ENCODE results near the gene HEG1.
A peak's percentile ranks its signal among the peaks of the same experiment; 100 is the strongest.

The HEG1 gene

DNA sequence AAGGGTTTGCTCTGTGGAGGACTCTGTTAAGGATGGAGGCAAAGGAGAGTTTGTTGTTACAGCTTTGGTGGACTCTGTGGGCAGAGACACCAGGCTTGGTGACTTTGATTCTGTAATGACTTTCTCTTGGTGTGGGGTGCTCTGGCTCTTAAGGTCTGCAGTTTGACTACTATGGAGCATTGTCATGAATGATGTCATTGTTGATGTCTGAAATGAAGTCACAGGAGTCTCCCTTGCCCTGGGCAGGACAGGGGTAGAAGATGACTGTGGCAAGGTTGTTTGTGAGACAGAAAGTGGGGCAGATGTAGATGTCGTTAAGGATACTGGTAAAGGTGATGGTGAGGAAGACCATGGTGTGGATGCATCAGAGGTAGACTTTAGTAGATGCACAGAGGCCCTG is 42.7 kb downstream of the HEG1 start:
- peaks cover 15% of the 10 kb centered on the region for H3K4me1 ChIP-seq (ENCODE audit: control insufficient read depth, insufficient read depth, low read length, unreplicated experiment)
- H3K36me3 ChIP-seq (ENCODE audit: insufficient read depth, low read length) = peaks cover 66% of the 10 kb centered on the region
- H3K4me3 ChIP-seq (ENCODE audit: low read depth, low read length) = no peak overlapping the region
- H2AFZ ChIP-seq (ENCODE audit: low read length, unreplicated experiment) = no peak overlapping the region
- no peaks in the 10 kb centered on the region for H3K79me2 ChIP-seq (ENCODE audit: control insufficient read depth, insufficient read depth, low read length, unreplicated experiment)
- peak overlapping the region; percentile 55; the same call in 1 of the 2 replicates for H3K27ac ChIP-seq (ENCODE audit: low read depth, low read length)
- H3K27me3 ChIP-seq (ENCODE audit: insufficient read depth, low read length) = no peaks in the 10 kb centered on the region

DNA sequence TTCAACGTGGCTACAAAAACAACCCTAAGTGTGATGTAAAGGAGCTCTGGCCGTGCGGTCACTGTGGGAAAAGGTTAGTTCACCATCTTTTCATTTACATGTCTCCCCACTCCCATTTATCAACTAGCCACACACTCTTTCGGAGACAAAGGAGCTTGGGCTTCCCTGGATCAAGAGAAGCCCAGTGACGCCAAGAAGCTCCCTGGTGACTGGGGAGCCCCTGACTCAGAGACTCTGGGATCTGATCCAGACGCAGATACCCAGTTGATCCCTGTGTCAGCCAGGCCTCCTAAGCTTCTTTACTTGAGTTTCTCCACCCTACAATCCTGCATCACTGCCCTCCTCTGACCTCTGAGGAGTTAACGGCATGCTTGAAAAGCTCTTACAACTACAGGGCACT is 43.9 kb downstream of the HEG1 start:
- no peak overlapping the region for H3K4me3 ChIP-seq (ENCODE audit: low read depth, low read length)
- H3K27ac ChIP-seq (ENCODE audit: low read depth, low read length) = peak overlapping the region; percentile 64
- H2AFZ ChIP-seq (ENCODE audit: low read length, unreplicated experiment) = no peak overlapping the region
- H3K4me1 ChIP-seq (ENCODE audit: control insufficient read depth, insufficient read depth, low read length, unreplicated experiment) = peaks cover 15% of the 10 kb centered on the region
- H3K79me2 ChIP-seq (ENCODE audit: control insufficient read depth, insufficient read depth, low read length, unreplicated experiment) = no peaks in the 10 kb centered on the region
- peaks cover 72% of the 10 kb centered on the region for H3K36me3 ChIP-seq (ENCODE audit: insufficient read depth, low read length)
- no peaks in the 10 kb centered on the region for H3K27me3 ChIP-seq (ENCODE audit: insufficient read depth, low read length)

DNA sequence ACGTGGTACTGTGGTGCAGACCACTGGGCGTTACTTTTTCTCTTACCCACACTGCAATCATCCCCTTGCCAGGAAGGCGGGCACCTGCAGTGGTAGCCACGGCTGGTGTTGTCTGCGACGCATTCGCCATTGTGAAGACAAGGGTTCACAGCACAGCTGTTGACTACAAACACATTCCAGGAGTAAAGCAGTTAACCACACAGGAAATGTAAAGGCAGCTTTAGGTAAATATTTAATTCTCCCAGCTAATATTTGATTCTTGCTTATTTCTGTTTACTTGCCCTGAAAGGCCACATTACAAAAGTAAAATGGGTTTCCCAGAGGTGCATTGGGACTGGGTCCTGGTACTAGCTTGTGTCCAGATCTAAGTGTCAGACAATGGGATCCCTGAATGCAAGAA is 45.4 kb downstream of the HEG1 start:
- Histone ChIP-seq H3K79me2 (ENCODE audit: control insufficient read depth, insufficient read depth, low read length, unreplicated experiment) (no peaks in the 10 kb centered on the region), H3K4me1 (ENCODE audit: control insufficient read depth, insufficient read depth, low read length, unreplicated experiment) (peaks cover 26% of the 10 kb centered on the region), H3K27me3 (ENCODE audit: insufficient read depth, low read length) (no peaks in the 10 kb centered on the region), H3K36me3 (ENCODE audit: insufficient read depth, low read length) (peaks cover 75% of the 10 kb centered on the region), H3K4me3 (ENCODE audit: low read depth, low read length) (no peak overlapping the region), H3K27ac (ENCODE audit: low read depth, low read length) (no peak overlapping the region), H2AFZ (ENCODE audit: low read length, unreplicated experiment) (no peak overlapping the region)

DNA sequence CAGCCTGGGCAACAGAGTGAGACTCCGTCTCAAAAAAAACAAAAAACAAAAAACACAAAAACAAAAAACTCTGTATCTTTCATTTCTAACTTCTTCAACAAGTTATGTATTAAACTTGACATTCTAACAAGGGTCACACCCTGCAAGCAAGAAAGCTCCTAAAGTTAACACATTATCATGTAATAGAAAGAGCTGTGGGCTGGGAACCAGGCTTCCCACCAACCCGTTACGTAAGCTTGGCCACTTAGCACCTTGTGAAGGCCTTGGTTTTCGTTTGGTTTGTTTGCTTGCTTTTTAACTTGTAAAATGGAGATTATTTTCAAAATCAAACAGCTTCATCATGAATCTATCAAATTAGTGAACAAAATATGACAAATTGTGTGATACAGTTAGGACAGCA is 47.0 kb downstream of the HEG1 start:
- H3K4me1 ChIP-seq (ENCODE audit: control insufficient read depth, insufficient read depth, low read length, unreplicated experiment) = peaks cover 42% of the 10 kb centered on the region
- peaks cover 75% of the 10 kb centered on the region for H3K36me3 ChIP-seq (ENCODE audit: insufficient read depth, low read length)
- H3K4me3 ChIP-seq (ENCODE audit: low read depth, low read length) = no peak overlapping the region
- no peaks in the 10 kb centered on the region for H3K79me2 ChIP-seq (ENCODE audit: control insufficient read depth, insufficient read depth, low read length, unreplicated experiment)
- no peak overlapping the region for H3K27ac ChIP-seq (ENCODE audit: low read depth, low read length)
- H3K27me3 ChIP-seq (ENCODE audit: insufficient read depth, low read length) = no peaks in the 10 kb centered on the region
- H2AFZ ChIP-seq (ENCODE audit: low read length, unreplicated experiment) = no peak overlapping the region

DNA sequence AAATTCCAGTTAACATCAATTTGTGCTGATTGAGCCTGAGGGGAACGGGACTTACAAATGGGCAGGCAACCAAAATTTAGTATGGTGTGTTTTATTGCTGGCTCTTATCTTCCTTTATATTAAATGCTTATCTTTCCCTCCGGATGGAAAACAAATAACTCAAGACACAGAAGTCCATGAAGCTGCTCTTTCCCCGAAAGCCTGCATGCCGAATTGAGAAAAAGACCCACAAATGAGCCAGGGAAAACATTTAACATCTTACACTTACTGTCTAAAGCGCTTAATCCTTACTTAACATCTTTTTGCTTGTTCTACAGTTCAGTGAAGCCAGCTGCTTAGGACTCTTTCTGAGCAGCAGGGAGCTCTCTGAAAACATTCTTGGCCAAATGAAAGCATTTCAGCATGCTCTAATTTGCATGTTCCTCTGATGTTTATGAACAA is 49.5 kb downstream of the HEG1 start:
- no peak overlapping the region for H3K27ac ChIP-seq (ENCODE audit: low read depth, low read length)
- H3K4me1 ChIP-seq (ENCODE audit: control insufficient read depth, insufficient read depth, low read length, unreplicated experiment) = peaks cover 28% of the 10 kb centered on the region
- H3K79me2 ChIP-seq (ENCODE audit: control insufficient read depth, insufficient read depth, low read length, unreplicated experiment) = no peaks in the 10 kb centered on the region
- H3K36me3 ChIP-seq (ENCODE audit: insufficient read depth, low read length) = peaks cover 72% of the 10 kb centered on the region
- no peak overlapping the region for H2AFZ ChIP-seq (ENCODE audit: low read length, unreplicated experiment)
- H3K4me3 ChIP-seq (ENCODE audit: low read depth, low read length) = no peak overlapping the region
- H3K27me3 ChIP-seq (ENCODE audit: insufficient read depth, low read length) = no peaks in the 10 kb centered on the region

DNA sequence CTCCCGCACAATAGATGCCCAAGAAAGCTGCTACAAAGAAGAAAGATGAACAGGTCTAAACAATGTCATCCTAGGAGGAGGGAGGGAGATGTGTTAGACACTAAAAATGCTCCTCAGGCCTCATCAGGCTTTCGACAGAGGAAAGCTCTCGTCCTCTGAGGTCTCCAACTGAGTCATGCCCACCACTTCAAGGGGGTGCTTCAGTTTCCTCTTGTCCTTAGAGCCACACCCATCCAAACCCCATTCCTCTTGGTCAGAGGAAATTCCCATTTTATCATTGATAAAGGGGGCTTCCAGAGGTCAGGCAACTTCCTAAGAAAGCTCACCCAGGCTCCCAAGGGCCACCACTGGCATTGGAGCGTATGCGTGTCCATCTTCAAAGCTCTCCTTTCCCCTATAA is 50.1 kb downstream of the HEG1 start:
- H3K27me3 ChIP-seq (ENCODE audit: insufficient read depth, low read length) = no peaks in the 10 kb centered on the region
- H3K79me2 ChIP-seq (ENCODE audit: control insufficient read depth, insufficient read depth, low read length, unreplicated experiment) = no peaks in the 10 kb centered on the region
- H3K36me3 ChIP-seq (ENCODE audit: insufficient read depth, low read length) = peaks cover 65% of the 10 kb centered on the region
- no peak overlapping the region for H2AFZ ChIP-seq (ENCODE audit: low read length, unreplicated experiment)
- peaks cover 27% of the 10 kb centered on the region for H3K4me1 ChIP-seq (ENCODE audit: control insufficient read depth, insufficient read depth, low read length, unreplicated experiment)
- no peak overlapping the region for H3K27ac ChIP-seq (ENCODE audit: low read depth, low read length)
- H3K4me3 ChIP-seq (ENCODE audit: low read depth, low read length) = no peak overlapping the region

DNA sequence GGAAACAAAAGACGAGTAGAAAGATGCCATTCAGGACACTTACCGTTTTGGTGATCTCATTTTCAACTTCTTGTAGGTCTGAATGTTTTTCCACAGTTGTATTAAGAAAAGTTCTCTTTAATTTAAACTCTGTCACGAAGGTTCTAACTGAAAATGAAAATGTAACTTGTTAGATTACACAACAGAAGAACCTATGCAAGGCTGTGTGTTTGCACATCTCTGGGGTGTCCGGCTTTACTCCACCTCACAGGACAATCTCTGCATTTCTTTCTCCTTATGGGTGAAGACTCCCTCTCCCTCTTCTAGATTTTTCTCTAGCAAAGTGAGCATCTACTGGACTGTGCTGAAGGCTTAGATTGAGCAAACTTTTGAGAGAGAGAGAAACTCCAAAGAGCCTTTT is 50.6 kb downstream of the HEG1 start:
- Histone ChIP-seq H3K27me3 (ENCODE audit: insufficient read depth, low read length) (no peaks in the 10 kb centered on the region), H3K4me1 (ENCODE audit: control insufficient read depth, insufficient read depth, low read length, unreplicated experiment) (peaks cover 27% of the 10 kb centered on the region), H3K4me3 (ENCODE audit: low read depth, low read length) (no peak overlapping the region), H3K27ac (ENCODE audit: low read depth, low read length) (peak overlapping the region; percentile 22; the same call in 1 of the 2 replicates), H3K79me2 (ENCODE audit: control insufficient read depth, insufficient read depth, low read length, unreplicated experiment) (no peaks in the 10 kb centered on the region), H3K36me3 (ENCODE audit: insufficient read depth, low read length) (peaks cover 62% of the 10 kb centered on the region), H2AFZ (ENCODE audit: low read length, unreplicated experiment) (no peak overlapping the region)

DNA sequence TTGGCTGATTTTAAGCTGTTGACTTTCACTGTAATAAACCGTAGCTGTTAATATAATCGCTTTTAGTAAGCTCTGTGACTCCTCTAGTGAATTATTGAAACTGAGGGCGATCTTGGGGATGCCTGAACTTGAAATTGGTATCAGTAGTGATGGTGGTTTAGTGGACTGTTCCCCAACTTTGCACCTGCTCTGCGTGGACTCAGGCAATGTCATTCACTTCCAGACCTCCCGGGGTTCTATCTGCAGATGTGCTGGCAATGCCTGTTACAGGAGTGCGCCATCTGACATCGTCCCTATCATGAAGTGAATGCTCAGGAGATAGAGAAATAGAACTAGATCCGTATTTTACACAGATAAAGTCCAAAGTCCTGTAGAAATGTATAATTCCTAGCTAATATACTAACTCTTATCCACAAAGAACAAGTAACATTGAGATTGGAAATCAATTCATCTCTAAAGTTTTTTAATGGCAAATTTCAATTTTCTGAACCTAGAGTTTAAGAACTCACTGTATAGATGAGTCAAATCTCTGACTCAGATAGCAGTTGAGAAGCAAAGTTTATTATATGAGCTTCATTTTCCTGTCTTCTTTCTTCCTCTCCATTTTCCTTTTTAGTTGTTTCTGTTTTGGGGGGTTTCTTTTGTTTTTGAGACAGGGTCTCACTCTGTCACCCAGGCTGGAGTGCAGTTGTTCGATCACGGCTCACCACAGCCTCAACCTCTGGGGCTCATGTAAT is 51.8 kb downstream of the HEG1 start:
- no peak overlapping the region for H3K27ac ChIP-seq (ENCODE audit: low read depth, low read length)
- H3K79me2 ChIP-seq (ENCODE audit: control insufficient read depth, insufficient read depth, low read length, unreplicated experiment) = no peaks in the 10 kb centered on the region
- peaks cover 27% of the 10 kb centered on the region for H3K4me1 ChIP-seq (ENCODE audit: control insufficient read depth, insufficient read depth, low read length, unreplicated experiment)
- H3K27me3 ChIP-seq (ENCODE audit: insufficient read depth, low read length) = no peaks in the 10 kb centered on the region
- H3K4me3 ChIP-seq (ENCODE audit: low read depth, low read length) = no peak overlapping the region
- peaks cover 60% of the 10 kb centered on the region for H3K36me3 ChIP-seq (ENCODE audit: insufficient read depth, low read length)
- H2AFZ ChIP-seq (ENCODE audit: low read length, unreplicated experiment) = no peak overlapping the region

DNA sequence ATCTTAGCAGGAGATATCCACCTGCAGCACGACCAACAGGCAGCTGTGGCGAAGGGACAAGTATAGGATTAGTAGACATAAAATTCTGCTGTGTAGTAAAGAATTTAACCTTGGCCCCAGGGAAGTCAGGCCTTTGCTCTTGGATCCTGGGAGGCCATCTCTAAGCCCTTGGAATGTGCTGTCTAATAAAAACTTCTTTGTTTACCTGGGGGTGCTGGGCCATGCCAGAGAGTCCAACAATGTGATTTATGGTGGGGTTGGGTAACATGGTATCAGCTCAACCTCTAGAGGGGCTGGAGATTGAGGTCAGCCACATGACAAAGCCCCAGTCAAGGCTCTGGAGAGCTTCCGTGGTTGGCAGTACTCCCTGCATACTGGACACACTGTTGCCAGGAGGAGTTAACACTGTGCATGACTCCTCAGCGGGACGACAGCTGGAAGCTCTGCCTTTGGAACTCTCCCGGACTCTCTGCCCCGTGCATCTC is 52.4 kb downstream of the HEG1 start:
- peaks cover 27% of the 10 kb centered on the region for H3K4me1 ChIP-seq (ENCODE audit: control insufficient read depth, insufficient read depth, low read length, unreplicated experiment)
- no peaks in the 10 kb centered on the region for H3K79me2 ChIP-seq (ENCODE audit: control insufficient read depth, insufficient read depth, low read length, unreplicated experiment)
- H3K36me3 ChIP-seq (ENCODE audit: insufficient read depth, low read length) = peaks cover 54% of the 10 kb centered on the region
- no peaks in the 10 kb centered on the region for H3K27me3 ChIP-seq (ENCODE audit: insufficient read depth, low read length)
- H2AFZ ChIP-seq (ENCODE audit: low read length, unreplicated experiment) = no peak overlapping the region
- no peak overlapping the region for H3K4me3 ChIP-seq (ENCODE audit: low read depth, low read length)
- no peak overlapping the region for H3K27ac ChIP-seq (ENCODE audit: low read depth, low read length)

DNA sequence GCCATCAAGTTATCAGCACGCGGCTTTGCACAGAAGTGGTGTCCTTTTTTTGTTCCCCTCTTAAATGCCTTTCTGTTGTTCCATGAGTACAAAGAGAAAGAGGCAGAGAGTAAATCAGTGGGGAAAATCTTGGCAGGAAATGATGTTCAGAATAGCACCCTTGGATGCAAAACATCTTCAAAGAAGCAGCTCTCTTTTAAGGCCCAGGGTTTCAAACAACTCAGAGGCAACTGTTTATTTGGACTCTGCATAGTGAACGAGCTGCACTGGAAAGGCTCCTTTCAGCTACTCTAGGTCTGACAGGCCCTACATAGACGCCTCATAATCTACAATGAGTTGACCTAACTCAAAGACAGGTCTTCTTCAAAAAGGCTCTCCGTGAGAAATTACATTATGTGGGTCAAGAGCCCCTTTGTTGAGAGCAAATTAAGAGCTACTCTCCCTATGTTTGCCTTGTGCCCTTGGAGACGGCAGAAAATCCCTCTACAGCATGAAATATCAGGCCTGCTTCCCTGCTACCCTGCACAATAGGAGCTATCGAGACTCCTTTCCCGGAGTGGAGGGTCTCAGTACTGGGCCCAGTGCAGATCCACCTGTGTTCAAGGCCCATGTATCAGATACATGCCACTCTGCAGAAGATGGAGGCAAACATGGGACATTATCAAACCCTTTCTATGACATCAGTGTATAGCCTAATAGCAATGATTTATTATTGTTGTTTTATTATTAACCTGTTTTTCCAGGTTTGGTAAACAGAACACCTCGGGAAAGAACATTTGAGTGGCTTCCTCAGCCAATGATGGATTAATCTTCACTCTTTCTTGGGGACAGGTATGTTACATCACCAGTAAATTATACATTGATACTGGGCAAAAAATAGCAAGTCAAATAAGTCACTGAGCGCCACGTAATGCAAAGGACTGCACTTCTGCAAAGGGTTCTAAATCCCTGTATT is 53.1 kb downstream of the HEG1 start:
- H3K4me3 ChIP-seq (ENCODE audit: low read depth, low read length) = no peak overlapping the region
- H3K27me3 ChIP-seq (ENCODE audit: insufficient read depth, low read length) = no peaks in the 10 kb centered on the region
- H3K27ac ChIP-seq (ENCODE audit: low read depth, low read length) = no peak overlapping the region
- no peak overlapping the region for H2AFZ ChIP-seq (ENCODE audit: low read length, unreplicated experiment)
- no peaks in the 10 kb centered on the region for H3K79me2 ChIP-seq (ENCODE audit: control insufficient read depth, insufficient read depth, low read length, unreplicated experiment)
- peaks cover 48% of the 10 kb centered on the region for H3K36me3 ChIP-seq (ENCODE audit: insufficient read depth, low read length)
- H3K4me1 ChIP-seq (ENCODE audit: control insufficient read depth, insufficient read depth, low read length, unreplicated experiment) = peaks cover 27% of the 10 kb centered on the region
